Measurements from ENCODE around the gene TTC22. TPM values are rescaled to one million over a fixed set of nuclear protein-coding genes. Genes with fewer than 3 reads are reported as not detected.
A peak's percentile ranks its signal among the peaks of the same experiment; 100 is the strongest.

The TTC22 gene
- total RNA-seq, 1 donor from 2014 or later: 7.4 TPM

GRCh38 chr1:54816951-54817350 is 15.8 kb upstream of the TTC22 start:
- H3K27me3 ChIP-seq (ENCODE audit: control insufficient read depth, insufficient read depth, low read length): peaks cover 2% of the 10 kb centered on the region
- DNase-seq (ENCODE audit: low read depth) (no peak), FAIRE-seq (no peak)
- no peak overlapping the region for H3K4me3 ChIP-seq (ENCODE audit: low read depth, low read length)
- H3K36me3 ChIP-seq (ENCODE audit: control insufficient read depth, insufficient read depth, low read length): no peaks in the 10 kb centered on the region
- TF ChIP-seq, protein P1, sequence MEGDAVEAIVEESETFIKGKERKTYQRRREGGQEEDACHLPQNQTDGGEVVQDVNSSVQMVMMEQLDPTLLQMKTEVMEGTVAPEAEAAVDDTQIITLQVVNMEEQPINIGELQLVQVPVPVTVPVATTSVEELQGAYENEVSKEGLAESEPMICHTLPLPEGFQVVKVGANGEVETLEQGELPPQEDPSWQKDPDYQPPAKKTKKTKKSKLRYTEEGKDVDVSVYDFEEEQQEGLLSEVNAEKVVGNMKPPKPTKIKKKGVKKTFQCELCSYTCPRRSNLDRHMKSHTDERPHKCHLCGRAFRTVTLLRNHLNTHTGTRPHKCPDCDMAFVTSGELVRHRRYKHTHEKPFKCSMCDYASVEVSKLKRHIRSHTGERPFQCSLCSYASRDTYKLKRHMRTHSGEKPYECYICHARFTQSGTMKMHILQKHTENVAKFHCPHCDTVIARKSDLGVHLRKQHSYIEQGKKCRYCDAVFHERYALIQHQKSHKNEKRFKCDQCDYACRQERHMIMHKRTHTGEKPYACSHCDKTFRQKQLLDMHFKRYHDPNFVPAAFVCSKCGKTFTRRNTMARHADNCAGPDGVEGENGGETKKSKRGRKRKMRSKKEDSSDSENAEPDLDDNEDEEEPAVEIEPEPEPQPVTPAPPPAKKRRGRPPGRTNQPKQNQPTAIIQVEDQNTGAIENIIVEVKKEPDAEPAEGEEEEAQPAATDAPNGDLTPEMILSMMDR (IDR thresholded peaks at IDR 0.05; ENCODE audit: insufficient read depth, low read length, severe bottlenecking): no peak

GRCh38 chr1:54816130-54816529 is 15.0 kb upstream of the TTC22 start:
- DNase-seq (ENCODE audit: low read depth) (no peak), FAIRE-seq (no peak)
- Histone ChIP-seq H3K36me3 (ENCODE audit: control insufficient read depth, insufficient read depth, low read length) (no peaks in the 10 kb centered on the region), H3K4me3 (ENCODE audit: low read depth, low read length) (no peak overlapping the region), H3K27me3 (ENCODE audit: control insufficient read depth, insufficient read depth, low read length) (peaks cover 2% of the 10 kb centered on the region)
- TF ChIP-seq, protein P1 (IDR thresholded peaks at IDR 0.05; ENCODE audit: insufficient read depth, low read length, severe bottlenecking): no peak

GRCh38 chr1:54815086-54815876 is 14.2 kb upstream of the TTC22 start:
- FAIRE-seq (peak; percentile 95), DNase-seq (ENCODE audit: low read depth) (peak; percentile 42)
- Histone ChIP-seq H3K4me3 (ENCODE audit: low read depth, low read length) (no peak overlapping the region), H3K27me3 (ENCODE audit: control insufficient read depth, insufficient read depth, low read length) (peaks cover 2% of the 10 kb centered on the region), H3K36me3 (ENCODE audit: control insufficient read depth, insufficient read depth, low read length) (no peaks in the 10 kb centered on the region)
- TF ChIP-seq, protein P1 (IDR thresholded peaks at IDR 0.05; ENCODE audit: insufficient read depth, low read length, severe bottlenecking): no peak

- peaks cover 2% of the 10 kb centered on the region for H3K27me3 ChIP-seq (ENCODE audit: control insufficient read depth, insufficient read depth, low read length)
- no peak overlapping the region for H3K4me3 ChIP-seq (ENCODE audit: low read depth, low read length)
- TF ChIP-seq, protein P1 (IDR thresholded peaks at IDR 0.05; ENCODE audit: insufficient read depth, low read length, severe bottlenecking): no peak
- no peaks in the 10 kb centered on the region for H3K36me3 ChIP-seq (ENCODE audit: control insufficient read depth, insufficient read depth, low read length)
- FAIRE-seq (no peak), DNase-seq (ENCODE audit: low read depth) (no peak)
Measured at GRCh38 chr1:54814571-54814970, 13.4 kb upstream of the TTC22 start.

DNA sequence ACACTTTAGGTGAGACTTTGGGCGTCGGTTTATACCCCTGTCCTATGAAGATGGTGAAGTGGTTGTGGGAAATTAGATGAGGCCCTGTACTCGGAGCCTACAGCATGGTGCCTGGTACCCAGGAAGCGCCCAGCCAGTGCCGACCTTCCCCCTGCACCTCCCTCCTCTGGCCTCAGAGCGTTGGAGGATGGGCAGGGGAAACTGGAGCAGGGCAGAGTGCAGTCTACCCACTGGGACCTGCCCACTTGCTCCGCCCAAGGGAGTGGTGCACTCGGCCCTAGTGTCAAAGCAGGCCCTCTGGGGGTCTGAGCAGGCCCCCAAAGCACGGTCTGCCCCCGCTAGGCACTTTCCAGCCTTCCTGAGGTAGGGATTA is 13.0 kb upstream of the TTC22 start:
- TF ChIP-seq, protein P1 (IDR thresholded peaks at IDR 0.05; ENCODE audit: insufficient read depth, low read length, severe bottlenecking): no peak
- peaks cover 2% of the 10 kb centered on the region for H3K27me3 ChIP-seq (ENCODE audit: control insufficient read depth, insufficient read depth, low read length)
- no peak for FAIRE-seq
- H3K36me3 ChIP-seq (ENCODE audit: control insufficient read depth, insufficient read depth, low read length): no peaks in the 10 kb centered on the region
- H3K4me3 ChIP-seq (ENCODE audit: low read depth, low read length): no peak overlapping the region
- no peak for DNase-seq (ENCODE audit: low read depth)

All from bronchial epithelial cell (primary cell).